Measurements from ENCODE around the gene TBCD. TPM values are rescaled to one million over a fixed set of nuclear protein-coding genes. Genes with fewer than 3 reads are reported as not detected.

TBCD gene
- total RNA-seq, 1 experiment from 2014 or later = 173 TPM

DNA sequence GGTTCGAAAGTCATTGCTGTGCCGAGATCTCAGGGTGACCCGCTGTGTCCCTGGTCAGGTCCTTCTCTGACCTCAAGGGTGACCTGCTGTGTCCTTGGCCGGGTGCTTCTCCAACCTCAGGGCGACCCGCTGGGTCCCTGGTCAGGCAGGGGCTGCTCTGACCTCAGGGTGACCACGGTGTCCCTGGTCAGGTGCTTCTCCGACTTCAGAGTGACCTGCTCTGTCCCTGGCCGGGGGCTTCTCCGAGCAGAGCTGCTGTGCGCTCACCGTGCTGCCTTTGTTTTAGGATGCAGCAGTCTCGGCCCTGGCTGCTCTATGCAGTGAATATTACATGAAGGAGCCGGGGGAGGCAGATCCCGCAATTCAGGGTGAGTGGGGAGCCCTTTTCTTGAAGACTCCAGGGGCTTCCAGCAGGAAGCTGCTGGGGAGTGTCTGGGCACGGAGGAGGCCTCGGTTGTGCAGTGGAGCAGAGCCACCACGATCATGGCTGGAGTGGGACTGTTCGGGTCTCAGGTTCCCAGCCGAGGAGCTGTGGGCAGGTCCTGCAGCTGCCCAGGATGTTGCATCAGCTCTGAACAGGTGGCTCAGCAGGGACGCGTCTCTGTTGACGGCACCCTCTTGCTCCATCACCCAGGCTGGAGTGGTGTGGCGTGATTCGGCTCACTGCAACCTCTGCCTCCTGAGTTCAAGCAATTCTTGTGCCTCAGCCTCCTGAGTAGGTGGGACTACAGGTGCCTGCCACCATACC, 171.7 kb downstream of the TBCD start:
- Mint-ChIP-seq H3K9me3 (no peaks in the 10 kb centered on the region), H3K27me3 (ENCODE audit: low read depth) (no peaks in the 10 kb centered on the region), H3K4me1 (no peaks in the 10 kb centered on the region), H3K27ac (no peak overlapping the region), H3K4me3 (no peak overlapping the region), H3K36me3 (peaks cover 28% of the 10 kb centered on the region)
- ATAC-seq (no peak), DNase-seq (ENCODE audit: low spot score) (no peak)
- POLR2A ChIA-PET = no interaction called here
- CTCF ChIA-PET = interaction anchor here (3.1 kb wide), 1 partner anchor 9 kb away, joined by 12 read pairs; no protein-coding TSS in a partner anchor
- TF ChIP-seq FOXP1 (CRISPR knock-in tag; IDR thresholded peaks at IDR 0.05; ENCODE audit: borderline replicate concordance) (no peak), PREB (CRISPR knock-in tag; IDR thresholded peaks at IDR 0.05; ENCODE audit: borderline replicate concordance) (no peak), ZNF219 (CRISPR knock-in tag; IDR thresholded peaks at IDR 0.05; ENCODE audit: borderline replicate concordance) (no peak), TEAD1 (CRISPR knock-in tag; IDR thresholded peaks at IDR 0.05) (no peak), ZNF425 (CRISPR knock-in tag; conservative IDR thresholded peaks at IDR 0.05) (no peak), ESRRA (CRISPR knock-in tag; IDR thresholded peaks at IDR 0.05; ENCODE audit: borderline replicate concordance) (no peak), ATF1 (CRISPR knock-in tag; IDR thresholded peaks at IDR 0.05) (no peak)

DNA sequence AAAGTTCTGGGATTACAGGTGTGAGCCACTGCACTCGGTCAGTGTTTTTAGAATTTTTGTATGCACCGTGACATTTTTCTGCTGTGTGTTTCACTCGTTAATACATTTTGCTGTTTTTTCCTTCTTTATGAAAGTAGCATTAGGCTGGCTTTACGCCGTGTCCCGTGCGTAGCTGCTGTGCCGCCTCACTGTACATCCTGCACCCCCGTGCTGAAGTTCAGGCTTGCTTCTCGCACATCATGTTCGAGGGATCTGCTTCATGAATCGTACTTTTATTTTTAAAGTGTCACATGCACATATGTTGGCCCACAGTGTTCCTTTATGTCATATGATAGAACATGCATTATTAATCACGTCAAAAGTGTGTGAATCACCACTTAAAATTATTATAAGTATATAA, 172.3 kb downstream of the TBCD start:
- CTCF ChIA-PET = interaction anchor here (1.6 to 3.1 kb wide), 2 partner anchors 9 to 10 kb away, joined by 5 to 12 read pairs; no protein-coding TSS in a partner anchor
- H3K9me3 Mint-ChIP-seq = no peaks in the 10 kb centered on the region
- ATAC-seq (no peak), DNase-seq (ENCODE audit: low spot score) (no peak)
- POLR2A ChIA-PET = no interaction called here
- H3K27me3 Mint-ChIP-seq (ENCODE audit: low read depth) = no peaks in the 10 kb centered on the region
- H3K4me3 Mint-ChIP-seq = no peak overlapping the region
- peak overlapping the region; percentile 72; the same call in 1 of the 2 replicates for H3K27ac Mint-ChIP-seq
- peaks cover 35% of the 10 kb centered on the region for H3K36me3 Mint-ChIP-seq
- no peaks in the 10 kb centered on the region for H3K4me1 Mint-ChIP-seq
- TF ChIP-seq, protein P1, sequence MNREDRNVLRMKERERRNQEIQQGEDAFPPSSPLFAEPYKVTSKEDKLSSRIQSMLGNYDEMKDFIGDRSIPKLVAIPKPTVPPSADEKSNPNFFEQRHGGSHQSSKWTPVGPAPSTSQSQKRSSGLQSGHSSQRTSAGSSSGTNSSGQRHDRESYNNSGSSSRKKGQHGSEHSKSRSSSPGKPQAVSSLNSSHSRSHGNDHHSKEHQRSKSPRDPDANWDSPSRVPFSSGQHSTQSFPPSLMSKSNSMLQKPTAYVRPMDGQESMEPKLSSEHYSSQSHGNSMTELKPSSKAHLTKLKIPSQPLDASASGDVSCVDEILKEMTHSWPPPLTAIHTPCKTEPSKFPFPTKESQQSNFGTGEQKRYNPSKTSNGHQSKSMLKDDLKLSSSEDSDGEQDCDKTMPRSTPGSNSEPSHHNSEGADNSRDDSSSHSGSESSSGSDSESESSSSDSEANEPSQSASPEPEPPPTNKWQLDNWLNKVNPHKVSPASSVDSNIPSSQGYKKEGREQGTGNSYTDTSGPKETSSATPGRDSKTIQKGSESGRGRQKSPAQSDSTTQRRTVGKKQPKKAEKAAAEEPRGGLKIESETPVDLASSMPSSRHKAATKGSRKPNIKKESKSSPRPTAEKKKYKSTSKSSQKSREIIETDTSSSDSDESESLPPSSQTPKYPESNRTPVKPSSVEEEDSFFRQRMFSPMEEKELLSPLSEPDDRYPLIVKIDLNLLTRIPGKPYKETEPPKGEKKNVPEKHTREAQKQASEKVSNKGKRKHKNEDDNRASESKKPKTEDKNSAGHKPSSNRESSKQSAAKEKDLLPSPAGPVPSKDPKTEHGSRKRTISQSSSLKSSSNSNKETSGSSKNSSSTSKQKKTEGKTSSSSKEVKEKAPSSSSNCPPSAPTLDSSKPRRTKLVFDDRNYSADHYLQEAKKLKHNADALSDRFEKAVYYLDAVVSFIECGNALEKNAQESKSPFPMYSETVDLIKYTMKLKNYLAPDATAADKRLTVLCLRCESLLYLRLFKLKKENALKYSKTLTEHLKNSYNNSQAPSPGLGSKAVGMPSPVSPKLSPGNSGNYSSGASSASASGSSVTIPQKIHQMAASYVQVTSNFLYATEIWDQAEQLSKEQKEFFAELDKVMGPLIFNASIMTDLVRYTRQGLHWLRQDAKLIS (CRISPR knock-in tag; IDR thresholded peaks at IDR 0.05; ENCODE audit: borderline replicate concordance) = no peak
- no peak for TF ChIP-seq ZNF512 (CRISPR knock-in tag; IDR thresholded peaks at IDR 0.05; ENCODE audit: borderline replicate concordance)
- no peak for TF ChIP-seq ATF1 (CRISPR knock-in tag; IDR thresholded peaks at IDR 0.05)
- TF ChIP-seq, protein P2, sequence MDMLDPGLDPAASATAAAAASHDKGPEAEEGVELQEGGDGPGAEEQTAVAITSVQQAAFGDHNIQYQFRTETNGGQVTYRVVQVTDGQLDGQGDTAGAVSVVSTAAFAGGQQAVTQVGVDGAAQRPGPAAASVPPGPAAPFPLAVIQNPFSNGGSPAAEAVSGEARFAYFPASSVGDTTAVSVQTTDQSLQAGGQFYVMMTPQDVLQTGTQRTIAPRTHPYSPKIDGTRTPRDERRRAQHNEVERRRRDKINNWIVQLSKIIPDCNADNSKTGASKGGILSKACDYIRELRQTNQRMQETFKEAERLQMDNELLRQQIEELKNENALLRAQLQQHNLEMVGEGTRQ (CRISPR knock-in tag; IDR thresholded peaks at IDR 0.05) = no peak
- no peak for TF ChIP-seq MXD4 (CRISPR knock-in tag; IDR thresholded peaks at IDR 0.05; ENCODE audit: borderline replicate concordance)
- no peak for TF ChIP-seq TEAD1 (CRISPR knock-in tag; IDR thresholded peaks at IDR 0.05)
- TF ChIP-seq E2F4 (CRISPR knock-in tag; IDR thresholded peaks at IDR 0.05; ENCODE audit: borderline replicate concordance, low read depth) = no peak
- TF ChIP-seq, protein P3, sequence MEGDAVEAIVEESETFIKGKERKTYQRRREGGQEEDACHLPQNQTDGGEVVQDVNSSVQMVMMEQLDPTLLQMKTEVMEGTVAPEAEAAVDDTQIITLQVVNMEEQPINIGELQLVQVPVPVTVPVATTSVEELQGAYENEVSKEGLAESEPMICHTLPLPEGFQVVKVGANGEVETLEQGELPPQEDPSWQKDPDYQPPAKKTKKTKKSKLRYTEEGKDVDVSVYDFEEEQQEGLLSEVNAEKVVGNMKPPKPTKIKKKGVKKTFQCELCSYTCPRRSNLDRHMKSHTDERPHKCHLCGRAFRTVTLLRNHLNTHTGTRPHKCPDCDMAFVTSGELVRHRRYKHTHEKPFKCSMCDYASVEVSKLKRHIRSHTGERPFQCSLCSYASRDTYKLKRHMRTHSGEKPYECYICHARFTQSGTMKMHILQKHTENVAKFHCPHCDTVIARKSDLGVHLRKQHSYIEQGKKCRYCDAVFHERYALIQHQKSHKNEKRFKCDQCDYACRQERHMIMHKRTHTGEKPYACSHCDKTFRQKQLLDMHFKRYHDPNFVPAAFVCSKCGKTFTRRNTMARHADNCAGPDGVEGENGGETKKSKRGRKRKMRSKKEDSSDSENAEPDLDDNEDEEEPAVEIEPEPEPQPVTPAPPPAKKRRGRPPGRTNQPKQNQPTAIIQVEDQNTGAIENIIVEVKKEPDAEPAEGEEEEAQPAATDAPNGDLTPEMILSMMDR (IDR thresholded peaks at IDR 0.05) = no peak
- no peak for TF ChIP-seq ATF6 (CRISPR knock-in tag; IDR thresholded peaks at IDR 0.05)
- no peak for TF ChIP-seq CBFB (CRISPR knock-in tag; IDR thresholded peaks at IDR 0.05; ENCODE audit: low read depth)
